Neuron (in vitro differentiated cells): ENCODE measurements around the gene PTPRN2.

Source experiments
- H2AFZ ChIP-seq: one replicate; pipeline ENCODE4 v1.6.1; 2013; ENCODE audit warnings: low read depth, mild to moderate bottlenecking, inconsistent platforms, low read length, moderate library complexity
- H3K27me3 ChIP-seq: one replicate; pipeline ENCODE4 v1.6.1; 2013; ENCODE audit warnings: low read length; ENCODE audit not compliant: insufficient read depth
- H3K36me3 ChIP-seq: one replicate; pipeline ENCODE4 v1.6.1; 2013; ENCODE audit warnings: low read length; ENCODE audit not compliant: insufficient read depth
- H3K4me1 ChIP-seq: one replicate; pipeline ENCODE4 v1.6.1; 2013; ENCODE audit warnings: low read length; ENCODE audit not compliant: insufficient read depth
- H3K4me3 ChIP-seq: 2 replicates; pipeline ENCODE4 v1.5.1; 2013; ENCODE audit warnings: mild to moderate bottlenecking, low read length, moderate library complexity
- H3K9me3 ChIP-seq: one replicate; pipeline ENCODE4 v1.6.1; 2013; ENCODE audit warnings: low read length

Gene PTPRN2

DNA sequence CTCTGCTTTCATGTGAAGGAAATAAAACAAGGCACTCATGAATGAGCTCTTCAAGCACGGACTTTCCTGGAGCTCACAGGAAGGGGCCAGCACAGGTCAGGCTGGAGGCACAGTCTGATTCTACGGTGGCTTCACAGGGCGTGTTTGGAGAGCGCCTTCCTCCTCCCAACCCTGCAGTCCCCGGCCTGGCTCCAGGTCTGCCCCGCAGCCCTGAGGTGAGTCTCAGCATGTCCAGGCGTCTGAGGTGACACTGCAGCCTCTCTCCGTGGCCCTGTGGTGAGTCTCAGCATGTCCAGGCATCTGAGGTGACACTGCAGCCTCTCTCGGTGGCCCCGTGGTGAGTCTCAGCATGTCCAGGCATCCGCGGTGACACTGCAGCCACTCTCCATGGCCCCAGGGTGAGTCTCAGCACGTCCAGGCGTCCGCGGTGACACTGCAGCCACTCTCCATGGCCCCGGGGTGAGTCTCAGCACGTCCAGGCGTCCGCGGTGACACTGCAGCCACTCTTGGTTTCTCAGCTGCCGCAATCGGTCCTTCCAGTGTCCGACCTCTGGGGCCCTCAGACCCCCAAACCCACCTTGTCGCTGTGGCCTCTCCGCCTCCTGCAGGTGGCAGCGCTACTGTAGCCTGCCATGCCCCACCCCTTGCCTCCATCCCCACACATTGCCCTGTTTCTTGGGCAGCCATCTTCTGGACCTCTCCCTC, 869.2 kb downstream of the PTPRN2 start:
- Histone ChIP-seq H3K4me3 (no peak overlapping the region), H3K4me1 (no peaks in the 10 kb centered on the region), H2AFZ (no peak overlapping the region), H3K36me3 (no peaks in the 10 kb centered on the region), H3K9me3 (peaks cover 2% of the 10 kb centered on the region), H3K27me3 (no peaks in the 10 kb centered on the region)

DNA sequence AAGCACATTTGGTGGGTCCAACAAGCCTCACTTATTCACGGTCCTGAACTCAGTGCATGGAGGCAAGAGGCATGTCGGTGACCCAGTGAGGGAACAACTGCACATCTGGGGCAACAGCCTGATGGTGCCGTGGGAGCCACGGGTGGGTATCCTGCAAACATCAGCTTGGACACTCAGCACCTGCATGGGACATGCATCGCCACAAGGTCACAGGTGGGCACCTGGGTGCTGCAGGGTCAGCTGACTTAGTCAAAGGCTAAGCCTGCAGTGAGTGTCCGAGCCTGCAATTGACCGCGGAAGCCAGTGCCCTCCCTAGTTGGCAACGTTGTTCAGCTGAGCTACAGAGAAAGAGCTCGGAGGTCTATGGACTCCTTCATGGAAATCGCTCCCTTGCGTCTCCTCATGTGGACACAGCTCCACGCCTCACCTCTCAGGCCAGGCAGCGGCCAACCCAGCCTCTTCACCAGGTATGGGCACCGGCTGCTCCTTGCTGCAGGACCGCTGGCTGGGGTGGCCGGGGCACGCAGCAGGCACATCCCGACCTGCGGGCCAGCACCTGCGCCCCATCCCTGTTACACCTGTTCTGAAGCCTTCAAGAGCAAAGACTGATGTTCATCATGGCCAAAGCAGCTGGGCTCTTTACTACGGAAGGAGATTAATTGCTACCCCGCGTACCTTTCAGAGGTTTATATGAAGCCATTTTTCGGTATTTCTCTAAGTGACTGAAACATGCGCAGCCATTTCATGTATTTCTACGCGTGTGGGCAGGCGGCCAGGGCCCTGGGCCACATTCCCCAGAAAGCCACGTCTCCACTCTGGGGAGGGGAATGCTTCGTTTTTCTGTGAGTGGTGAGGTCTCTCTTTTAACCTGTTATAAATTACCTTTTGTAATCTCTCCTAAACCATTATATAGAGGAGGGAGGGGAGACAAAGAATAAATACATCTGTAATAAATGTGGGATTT, 870.1 kb downstream of the PTPRN2 start:
- H3K4me3 ChIP-seq = no peak overlapping the region
- no peaks in the 10 kb centered on the region for H3K36me3 ChIP-seq
- peaks cover 2% of the 10 kb centered on the region for H3K9me3 ChIP-seq
- H2AFZ ChIP-seq = no peak overlapping the region
- H3K4me1 ChIP-seq = no peaks in the 10 kb centered on the region
- no peaks in the 10 kb centered on the region for H3K27me3 ChIP-seq

DNA sequence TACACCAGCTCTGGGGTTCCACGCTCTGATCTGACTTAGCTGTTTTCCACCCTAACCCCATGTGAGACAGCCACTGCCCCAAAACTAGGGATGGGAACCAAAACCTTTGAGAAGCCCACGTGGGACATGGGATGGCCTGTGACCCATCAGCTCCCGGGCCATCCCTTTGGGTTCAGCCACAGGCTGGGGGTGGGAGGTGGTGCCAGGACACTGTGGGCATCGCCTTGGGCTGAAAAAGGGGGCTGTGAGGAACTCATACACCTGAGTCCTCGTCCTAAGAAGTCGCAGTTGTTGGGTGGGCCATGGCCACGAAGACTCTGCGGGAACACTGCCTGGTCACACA, 871.7 kb downstream of the PTPRN2 start:
- Histone ChIP-seq H3K9me3 (peaks cover 2% of the 10 kb centered on the region), H3K4me1 (no peaks in the 10 kb centered on the region), H3K4me3 (no peak overlapping the region), H3K36me3 (no peaks in the 10 kb centered on the region), H3K27me3 (no peaks in the 10 kb centered on the region), H2AFZ (no peak overlapping the region)

DNA sequence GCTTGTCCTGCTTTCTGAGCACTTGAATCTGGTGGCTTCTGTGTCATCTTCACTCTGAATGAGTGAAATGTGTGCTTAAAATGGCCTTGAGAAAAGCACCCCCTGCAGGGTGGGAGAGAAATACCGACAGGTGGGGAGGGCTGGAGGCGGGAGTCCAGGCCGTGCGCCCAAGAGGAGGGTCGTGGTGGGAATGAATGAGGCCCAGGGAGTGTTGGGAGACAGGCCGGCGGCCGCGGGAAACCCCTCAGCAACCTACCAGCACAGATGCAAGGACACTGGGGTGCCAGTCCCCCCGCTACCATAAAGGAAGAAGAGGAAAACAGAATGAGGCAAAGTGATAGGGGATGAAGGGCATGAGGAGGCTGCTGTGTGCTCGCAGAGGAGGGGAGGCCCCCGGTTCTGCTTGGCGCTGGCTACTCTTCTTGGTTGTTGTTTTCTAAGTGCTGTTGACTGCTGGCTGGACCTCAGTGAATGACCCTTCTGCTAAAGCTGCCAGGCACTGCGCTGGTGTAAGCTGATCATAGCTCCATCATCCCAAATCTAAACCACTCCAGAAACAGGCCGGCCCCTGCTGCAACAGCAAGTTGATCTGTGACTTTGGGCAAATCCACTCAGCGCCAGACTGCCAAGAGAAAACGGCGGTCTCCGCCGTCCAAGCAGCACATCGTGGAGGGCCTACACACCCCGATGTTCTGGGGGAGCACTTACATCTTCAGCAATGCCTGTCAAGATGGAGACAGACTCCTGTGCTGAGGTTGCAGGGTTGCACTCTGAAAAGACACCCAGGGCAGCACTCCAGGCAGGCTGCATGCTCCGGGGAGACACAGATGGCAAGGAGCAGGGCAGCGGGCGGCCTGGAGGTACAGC, 872.3 kb downstream of the PTPRN2 start:
- Histone ChIP-seq H3K27me3 (no peaks in the 10 kb centered on the region), H3K4me1 (no peaks in the 10 kb centered on the region), H3K9me3 (peaks cover under 1% of the 10 kb centered on the region), H3K4me3 (no peak overlapping the region), H3K36me3 (no peaks in the 10 kb centered on the region), H2AFZ (no peak overlapping the region)

DNA sequence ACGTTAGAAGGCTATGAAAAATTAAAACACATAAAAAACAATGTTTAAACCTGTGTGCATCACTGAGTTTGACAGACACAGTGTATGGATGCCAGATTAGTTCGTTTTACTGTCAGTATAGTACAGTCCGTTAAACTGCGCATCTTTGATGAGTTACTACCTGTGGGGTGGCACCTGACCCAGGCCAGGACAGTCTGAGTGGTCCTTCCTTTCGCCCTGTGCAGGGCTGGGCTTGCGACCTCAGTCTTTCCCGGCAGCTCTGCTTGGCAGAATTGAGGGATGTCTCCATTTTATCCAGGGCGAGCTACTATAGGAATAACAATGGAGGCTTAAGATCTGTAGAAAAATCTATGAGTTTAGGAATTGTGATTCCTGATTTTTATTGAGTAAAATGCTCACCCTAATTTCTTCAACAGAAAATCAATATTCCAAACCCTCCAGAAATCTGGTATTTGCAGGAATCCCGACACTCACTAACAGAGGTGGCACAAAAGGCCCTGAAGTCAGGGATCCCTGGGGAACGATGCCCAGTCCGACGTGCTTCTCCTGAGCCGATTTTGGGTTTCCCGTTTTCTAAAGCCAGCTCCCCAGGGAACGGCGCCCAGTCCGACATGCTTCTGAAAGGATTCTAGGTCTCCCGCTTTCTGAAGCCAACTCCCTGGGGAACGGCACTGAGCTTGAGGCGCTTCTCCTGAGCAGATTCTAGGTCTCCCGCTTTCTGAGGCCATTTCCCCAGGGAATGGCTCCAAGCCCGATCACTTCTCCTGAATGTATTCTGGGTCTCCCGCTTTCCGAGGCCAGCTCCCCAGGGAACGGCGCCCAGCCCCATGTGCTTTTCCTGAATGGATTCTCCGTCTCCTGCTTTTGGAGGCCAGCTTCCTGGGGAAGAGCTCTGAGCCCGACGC, 873.2 kb downstream of the PTPRN2 start:
- Histone ChIP-seq H3K36me3 (no peaks in the 10 kb centered on the region), H3K4me1 (no peaks in the 10 kb centered on the region), H2AFZ (no peak overlapping the region), H3K9me3 (no peaks in the 10 kb centered on the region), H3K27me3 (no peaks in the 10 kb centered on the region), H3K4me3 (no peak overlapping the region)

DNA sequence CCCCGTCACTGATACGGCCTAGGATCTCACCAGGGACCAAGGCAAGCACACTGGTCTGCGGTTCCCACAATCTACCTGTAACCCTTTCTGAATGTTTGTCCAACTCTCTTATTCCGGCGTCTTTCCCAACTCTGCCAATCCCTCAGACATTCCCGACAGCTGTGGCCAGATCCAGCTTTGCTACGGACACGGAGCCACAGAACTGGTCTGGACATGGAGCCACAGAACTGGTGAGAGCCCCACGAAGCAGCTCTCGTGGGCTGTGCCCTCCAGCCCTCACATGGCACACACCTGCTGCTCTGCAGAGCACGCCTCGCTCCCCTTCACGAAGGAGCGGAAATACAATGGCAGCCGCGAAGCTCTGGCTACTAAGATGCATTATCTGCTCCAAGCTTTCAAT, 874.0 kb downstream of the PTPRN2 start:
- Histone ChIP-seq H3K9me3 (no peaks in the 10 kb centered on the region), H3K36me3 (no peaks in the 10 kb centered on the region), H3K4me3 (no peak overlapping the region), H2AFZ (no peak overlapping the region), H3K4me1 (no peaks in the 10 kb centered on the region), H3K27me3 (no peaks in the 10 kb centered on the region)

DNA sequence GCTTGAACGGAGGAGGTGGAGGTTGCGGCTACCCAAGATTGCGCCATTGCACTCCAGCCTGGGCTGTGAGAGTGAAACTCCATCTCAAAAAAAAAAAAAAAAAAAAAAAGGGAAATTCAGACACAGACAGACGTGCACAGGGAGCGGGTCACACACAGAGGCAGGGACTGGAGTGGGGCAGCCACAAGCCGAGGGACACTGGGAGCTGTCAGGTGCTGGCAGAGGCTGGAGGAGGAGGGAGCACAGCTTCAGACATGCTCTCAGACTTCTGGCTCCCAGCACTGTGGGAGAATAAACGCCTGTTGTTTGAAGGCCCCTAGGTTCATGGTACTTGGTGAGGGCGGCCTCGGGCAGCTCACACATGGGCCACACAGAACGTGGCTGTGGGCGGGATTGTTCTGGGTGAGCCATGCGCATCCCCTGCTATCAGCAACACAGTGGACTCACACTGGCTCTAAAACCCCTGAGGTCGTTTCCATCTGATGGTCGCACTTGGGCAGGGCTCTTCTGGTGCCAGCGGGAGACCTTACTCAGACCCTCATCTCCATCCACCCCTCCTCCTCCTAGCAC, 874.9 kb downstream of the PTPRN2 start:
- Histone ChIP-seq H3K4me3 (no peak overlapping the region), H3K36me3 (no peaks in the 10 kb centered on the region), H3K9me3 (no peaks in the 10 kb centered on the region), H3K27me3 (no peaks in the 10 kb centered on the region), H2AFZ (no peak overlapping the region), H3K4me1 (no peaks in the 10 kb centered on the region)

DNA sequence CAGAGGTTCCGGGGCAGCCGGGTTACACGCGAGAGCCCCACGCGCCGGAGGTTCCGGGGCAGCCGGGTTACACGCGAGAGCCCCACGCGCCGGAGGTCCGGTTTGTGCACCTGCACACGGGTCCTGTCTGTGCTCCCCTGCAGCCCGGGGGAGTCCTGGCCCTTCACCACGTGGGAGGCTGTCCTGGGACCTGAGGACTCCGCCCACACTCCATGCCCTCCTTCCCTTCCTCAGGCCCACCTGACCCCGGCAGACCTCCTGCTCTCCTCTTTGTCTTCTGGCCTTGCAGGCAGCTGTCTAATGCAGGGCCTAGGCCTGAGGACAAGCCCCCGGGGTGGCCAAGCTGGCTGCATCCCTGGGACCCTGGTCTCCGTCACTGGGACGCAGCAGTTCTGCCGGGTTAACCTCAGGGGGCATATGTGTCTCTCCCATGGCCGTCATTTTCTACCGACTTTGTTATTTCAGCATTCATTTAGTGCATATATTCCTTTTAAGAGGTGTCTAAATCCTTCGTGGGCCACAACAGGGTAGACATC, 876.2 kb downstream of the PTPRN2 start:
- Histone ChIP-seq H3K4me3 (no peak overlapping the region), H3K27me3 (no peaks in the 10 kb centered on the region), H3K9me3 (no peaks in the 10 kb centered on the region), H3K36me3 (no peaks in the 10 kb centered on the region), H2AFZ (no peak overlapping the region), H3K4me1 (no peaks in the 10 kb centered on the region)

DNA sequence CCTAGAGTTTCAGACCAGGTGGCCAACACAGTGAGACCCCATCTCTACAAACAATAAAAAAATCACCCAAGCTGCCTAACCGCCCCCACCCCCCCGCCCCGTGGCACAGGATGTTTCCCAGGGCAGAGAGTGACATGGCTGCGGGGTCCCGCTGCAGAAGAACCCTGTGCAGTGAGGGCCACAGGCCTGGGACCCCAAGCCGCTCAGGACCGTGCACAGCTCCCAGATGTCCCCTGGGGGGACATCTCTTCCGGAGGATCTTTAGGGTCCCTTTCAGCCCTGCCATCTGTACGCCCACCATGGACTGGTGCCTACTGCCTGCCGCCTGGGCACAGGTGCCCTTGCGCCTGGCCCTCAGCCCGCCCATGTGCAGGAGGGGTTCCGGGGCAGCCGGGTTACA, 877.2 kb downstream of the PTPRN2 start:
- no peaks in the 10 kb centered on the region for H3K9me3 ChIP-seq
- H3K27me3 ChIP-seq = no peaks in the 10 kb centered on the region
- H3K4me1 ChIP-seq = no peaks in the 10 kb centered on the region
- H3K4me3 ChIP-seq = no peak overlapping the region
- no peak overlapping the region for H2AFZ ChIP-seq
- no peaks in the 10 kb centered on the region for H3K36me3 ChIP-seq

DNA sequence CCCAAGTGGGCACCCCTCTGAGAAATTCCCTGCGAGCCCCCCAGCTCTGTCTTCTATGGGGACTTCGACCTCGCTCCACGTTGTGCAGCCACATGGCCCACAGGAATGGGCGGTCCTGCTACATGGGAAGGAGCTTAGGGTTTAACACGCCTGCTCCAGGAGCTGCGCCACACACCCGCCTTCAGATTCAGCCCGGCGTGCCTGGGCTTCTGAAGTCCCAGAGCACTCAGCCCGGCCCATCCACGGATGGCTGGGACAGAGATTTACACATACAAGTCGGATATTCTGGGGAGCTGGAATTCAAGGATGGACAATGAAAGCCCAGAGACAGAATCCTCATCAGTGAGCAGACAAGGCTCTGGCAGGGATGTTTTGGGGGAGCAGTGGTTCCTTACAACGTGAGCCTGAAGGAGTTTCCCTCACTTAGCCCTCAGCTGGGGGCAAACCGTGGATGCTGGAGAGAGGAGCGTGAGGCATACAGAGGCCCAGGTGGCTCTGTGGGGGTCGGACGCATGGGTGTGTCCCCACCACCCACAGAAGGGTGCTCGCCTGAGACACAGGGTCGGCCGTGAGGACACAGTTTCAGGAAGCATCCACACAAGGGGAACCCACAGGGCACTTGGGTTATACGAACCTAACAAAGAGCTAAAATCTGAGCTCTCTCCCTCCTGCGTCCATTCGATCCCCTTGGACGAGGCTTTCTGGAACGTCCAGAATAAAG, 877.9 kb downstream of the PTPRN2 start:
- Histone ChIP-seq H3K4me3 (no peak overlapping the region), H3K27me3 (no peaks in the 10 kb centered on the region), H3K4me1 (no peaks in the 10 kb centered on the region), H2AFZ (no peak overlapping the region), H3K36me3 (no peaks in the 10 kb centered on the region), H3K9me3 (no peaks in the 10 kb centered on the region)

DNA sequence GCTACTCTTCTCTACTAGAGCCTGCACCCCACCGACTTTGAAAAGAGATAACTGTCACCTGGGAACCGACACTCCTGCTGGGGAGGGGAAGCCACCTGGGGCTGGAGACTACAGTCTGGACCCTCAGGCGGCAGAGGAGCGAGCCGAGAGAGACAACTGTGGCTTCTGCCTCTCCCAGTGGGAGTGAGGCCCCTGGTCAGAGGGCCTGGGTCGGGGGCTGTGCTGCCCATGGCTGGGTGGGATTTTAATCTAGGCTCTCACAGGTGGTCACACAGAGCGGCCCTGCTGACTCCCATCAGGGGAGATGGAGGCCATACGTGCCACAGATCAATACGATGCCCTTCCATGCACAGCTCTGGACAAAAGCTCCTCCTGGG, 878.7 kb downstream of the PTPRN2 start:
- Histone ChIP-seq H2AFZ (no peak overlapping the region), H3K4me1 (no peaks in the 10 kb centered on the region), H3K9me3 (no peaks in the 10 kb centered on the region)

More for the DNA sequence above, 878.7 kb downstream of the PTPRN2 start:
- H3K36me3 ChIP-seq = no peaks in the 10 kb centered on the region
- no peak overlapping the region for H3K4me3 ChIP-seq
- no peaks in the 10 kb centered on the region for H3K27me3 ChIP-seq
